ENCODE results near the gene CST9L.

The CST9L gene, protein sequence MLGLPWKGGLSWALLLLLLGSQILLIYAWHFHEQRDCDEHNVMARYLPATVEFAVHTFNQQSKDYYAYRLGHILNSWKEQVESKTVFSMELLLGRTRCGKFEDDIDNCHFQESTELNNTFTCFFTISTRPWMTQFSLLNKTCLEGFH

DNA sequence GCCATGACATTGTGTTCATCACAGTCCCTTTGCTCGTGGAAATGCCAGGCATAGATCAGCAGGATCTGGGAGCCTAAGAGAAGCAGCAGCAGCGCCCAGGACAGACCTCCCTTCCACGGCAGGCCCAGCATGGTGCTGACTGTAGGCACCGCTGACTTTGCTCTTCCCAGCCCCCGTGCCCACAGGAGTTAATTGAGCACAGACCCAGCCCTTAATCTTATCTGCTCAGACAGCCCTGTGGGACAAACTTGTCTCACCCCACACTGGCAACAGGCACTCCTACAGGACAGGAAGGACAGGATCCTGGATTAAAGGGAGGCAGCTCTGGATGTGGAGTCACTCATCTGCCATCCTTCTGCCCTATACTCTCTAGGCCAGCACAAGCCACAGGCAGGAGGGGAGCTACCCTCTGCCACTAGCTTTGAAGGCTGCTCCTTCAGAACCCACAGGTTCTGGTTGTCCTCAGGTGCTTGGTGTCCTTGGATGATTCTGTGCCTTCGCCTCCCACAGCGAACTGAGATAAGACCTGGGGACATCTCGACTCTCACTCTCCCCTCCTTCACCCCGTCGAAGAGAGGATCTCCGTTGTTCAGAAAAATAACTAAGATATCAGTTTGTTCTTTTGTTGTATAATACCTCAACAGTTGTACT is at the start of gene CST9L:
TSS of gene CST9L (minus strand) at position 165 of the 651 bp plus-strand sequence. CDS start at position 131, 34 bp downstream.
- DNase-seq (ENCODE audit: low spot score) = no peak

DNA sequence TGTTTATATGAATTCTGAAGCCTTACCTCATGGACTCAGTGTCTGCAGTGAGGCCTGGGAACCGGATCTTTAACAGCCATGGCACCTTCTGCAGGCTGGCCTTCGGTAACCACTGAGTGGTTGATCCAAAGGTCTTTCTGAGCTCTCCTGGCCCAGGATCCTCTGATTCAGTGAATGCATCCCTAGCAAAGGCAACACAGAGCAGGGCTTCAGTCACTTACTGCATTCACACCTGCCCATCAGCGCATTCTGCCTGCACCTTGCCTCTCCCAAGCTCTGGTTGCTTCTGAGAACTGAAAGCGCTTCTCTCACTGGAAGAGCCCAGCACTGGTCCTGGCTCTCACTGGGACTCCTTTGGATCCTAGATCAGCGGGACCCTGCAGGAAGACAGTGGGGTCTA is 45.9 kb upstream of the CST9L start:
- no peak for DNase-seq (ENCODE audit: low spot score)

DNA sequence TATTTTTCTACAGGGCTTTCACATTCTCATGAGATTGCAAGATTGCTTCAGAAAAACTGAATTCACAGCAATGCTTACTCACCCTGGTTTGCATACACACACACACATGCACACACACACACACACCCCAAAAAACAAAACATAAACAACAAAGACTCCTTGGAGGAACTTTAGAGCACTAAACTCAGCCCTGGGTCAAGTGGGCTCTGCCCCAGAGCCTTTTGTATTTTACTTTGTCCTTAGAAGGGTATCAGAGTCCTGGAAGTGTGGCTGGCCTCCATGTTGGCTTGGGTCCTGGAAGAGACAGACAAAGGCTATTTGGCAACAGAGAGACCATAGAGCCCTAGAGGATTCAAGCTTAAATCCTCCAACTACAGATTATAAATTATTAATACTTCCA is 45.4 kb upstream of the CST9L start:
- peak; percentile 18 for DNase-seq (ENCODE audit: low spot score)

DNA sequence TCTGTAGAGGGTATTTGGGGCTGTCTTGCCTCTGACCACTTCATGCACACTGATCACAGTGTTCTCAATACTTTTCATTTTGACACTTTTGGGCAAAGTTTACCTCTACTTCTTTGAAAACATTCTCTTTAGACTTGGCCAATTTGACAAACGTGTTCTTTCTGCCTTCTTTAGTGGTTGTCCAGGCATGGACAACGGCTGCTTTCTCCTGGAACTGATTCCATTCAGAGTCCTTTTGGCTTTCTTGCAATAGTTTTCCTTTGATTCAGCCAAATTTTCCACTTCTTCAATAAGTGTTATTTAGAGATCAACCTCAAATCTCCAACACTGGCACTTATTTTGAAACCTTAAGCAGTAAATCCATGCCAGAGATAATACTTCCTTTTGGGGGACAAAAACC is 44.1 kb upstream of the CST9L start:
- peak; percentile 61 for DNase-seq (ENCODE audit: low spot score)

DNA sequence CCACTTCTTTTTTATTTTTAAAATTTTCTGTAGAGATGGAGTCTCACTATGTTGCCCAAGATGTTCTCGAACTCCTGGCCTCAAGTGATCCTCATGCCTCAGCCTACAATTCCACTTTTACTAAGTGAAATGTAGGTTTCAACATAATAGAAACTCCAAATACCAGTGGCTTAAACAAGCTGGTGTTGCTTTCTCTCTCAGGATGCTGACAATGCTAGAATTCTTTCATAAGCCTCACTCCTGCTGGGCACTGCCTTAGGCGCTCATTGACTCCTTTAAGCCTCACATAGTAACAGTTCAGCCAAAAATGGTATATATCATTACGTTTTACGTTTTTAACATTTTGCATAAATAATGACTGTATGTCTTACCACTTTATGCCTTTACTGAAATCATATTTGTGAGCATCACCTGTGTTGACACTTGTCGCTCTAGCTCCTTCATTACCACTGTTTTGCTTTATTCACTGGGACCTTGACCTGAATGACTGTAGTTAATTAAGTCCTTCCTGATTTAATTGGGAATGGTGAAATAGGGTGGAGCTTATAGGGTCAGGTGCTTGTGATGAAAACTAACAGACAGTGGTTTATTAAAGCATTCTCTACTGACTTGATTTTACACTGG is 41.3 kb upstream of the CST9L start:
- DNase-seq (ENCODE audit: low spot score) = no peak

DNA sequence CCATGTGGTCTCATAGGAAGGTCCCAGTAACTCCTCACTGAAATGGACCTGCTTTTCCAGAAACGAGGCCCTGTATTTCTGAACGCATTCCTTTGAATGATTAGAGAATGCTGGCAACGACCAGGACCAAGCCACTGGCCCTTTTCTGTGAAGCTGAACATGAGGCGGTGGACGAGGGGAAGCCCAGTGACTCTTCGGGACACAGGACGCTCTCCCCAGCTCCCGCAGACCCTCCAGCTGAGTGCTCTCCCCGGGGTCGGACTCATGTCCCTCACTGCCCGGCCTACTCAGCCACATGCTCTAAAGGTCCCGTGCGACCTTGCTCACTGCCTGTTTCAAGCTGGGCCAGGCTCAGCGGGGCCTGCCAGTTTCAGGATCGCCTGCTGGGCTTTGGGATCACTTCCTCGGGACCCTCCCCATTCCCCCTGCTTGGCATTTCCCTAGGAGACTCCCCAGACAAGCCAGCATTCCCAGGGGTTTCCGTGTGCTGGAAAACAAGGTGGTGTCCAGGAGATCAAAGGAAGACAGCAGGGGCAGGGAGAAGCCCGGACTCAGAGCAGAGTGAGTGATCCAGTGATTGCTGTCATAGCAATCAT is 40.1 kb upstream of the CST9L start:
- DNase-seq (ENCODE audit: low spot score) = no peak

DNA sequence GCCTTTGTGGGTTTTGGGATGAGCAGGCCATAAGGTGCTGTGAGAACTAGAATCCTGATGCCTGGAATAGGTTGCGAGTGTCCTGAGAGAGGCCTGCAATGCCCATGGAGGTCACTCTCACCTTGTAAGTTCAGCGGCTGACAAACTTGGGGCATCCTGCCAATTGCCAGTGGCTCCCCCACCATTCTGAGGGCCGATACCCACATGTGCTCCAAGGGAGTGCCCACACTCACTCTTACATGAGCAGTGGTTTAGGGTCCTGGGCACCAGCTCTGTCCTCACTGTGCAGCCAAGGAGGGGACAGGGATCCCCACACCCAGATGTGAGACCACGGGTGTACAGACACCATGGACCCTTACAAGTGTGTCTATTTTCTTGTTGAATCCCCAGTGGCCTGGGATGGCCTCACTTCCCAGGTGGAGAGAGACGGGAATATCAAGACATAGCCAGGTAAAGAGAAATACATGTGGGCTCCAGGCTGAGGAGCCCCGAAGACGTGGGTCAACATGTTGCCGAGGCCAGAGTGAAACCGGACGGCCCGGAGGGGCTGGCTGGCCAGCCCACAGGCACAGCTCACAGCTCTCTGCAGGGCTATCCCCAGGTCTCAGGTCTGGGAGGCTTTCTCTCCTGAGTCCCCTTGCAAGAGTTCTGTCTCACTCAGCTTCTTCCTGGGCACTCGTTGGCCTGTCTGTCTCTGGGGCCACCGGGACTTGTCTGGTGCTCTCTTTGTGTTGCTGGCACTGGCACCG is 39.4 kb upstream of the CST9L start:
- DNase-seq (ENCODE audit: low spot score) = no peak

DNA sequence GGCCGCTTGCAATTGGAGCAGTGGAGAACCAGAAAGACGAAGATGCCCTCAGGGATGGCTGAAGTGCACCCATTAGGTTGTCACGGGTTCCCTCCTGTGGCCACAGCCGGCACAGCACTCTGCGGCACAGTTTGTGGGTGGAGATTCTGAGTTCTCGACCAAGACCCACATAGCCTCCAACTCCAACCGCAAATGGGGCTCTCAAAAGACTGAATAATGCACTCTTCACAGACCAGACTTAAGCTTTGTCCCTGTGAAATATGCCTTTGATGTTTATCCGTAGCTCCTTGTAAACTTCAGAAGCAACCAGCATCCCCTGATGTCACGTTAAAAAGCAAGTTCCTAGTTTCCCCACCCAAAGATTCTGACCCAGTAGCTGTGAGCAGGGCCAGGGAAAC is 38.4 kb upstream of the CST9L start:
- peak; percentile 86 for DNase-seq (ENCODE audit: low spot score)

DNA sequence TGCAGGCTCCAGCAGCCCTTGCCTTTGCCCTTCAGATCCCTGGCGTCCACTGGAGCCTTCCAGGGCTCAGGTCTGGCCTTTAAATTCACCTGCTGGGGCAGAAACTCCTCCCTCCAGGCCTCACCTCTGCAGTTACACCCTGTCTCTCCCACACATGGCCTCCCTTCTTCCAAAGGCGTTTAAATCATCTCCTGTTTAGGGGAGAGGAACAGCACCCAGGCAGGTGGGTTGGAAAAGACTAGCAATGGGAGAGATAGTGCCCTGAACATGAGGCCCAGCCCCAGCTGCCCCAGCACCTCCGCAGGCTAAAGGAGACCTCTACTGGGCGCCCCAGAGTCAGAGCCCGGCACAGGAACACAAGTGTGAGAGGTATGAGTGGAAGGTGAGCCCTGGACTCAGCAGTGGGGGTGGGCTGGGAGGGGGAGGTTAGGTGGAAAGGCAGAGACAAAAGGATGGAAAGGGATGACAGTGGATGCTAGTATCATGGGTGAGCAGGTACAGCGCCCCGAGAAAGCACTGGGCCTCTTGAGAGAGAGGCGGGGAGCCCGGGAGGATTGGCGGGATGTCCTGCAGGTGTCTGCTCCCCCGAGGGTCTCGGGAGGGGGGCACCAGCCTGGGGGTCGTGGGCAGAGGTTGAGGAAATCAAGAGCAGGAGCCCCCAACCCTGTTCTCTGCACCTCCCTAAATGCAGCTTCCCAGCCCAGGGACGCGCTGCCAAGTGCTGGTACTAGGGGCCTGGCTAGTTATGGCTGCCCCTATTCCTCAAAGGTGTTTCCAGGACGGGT is 37.8 kb upstream of the CST9L start, which contains the start of gene CST9:
TSS of gene CST9 (minus strand) at position 51 of the 785 bp plus-strand sequence. CDS start 53 bp downstream, outside the sequence.
- DNase-seq (ENCODE audit: low spot score) = no peak

DNA sequence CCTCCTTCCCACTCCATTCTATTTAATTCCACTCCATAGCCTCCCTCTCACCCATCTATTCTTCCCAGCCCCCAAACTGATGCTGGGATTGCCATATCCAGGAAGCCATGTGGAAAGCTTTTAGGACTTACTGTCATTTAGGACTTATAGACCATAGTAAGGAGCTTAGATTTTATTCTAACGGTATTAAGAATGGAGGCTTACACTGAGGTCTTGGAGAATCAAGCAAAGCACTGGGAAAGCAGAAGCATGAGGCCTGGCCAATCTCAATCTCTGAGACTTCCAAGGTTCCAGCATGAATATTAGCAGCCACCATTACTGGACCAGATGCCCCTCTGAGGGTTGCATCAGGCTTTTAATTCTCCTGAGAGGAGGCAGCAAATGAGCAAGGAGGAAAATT is 36.0 kb upstream of the CST9L start:
- DNase-seq (ENCODE audit: low spot score) = no peak

DNA sequence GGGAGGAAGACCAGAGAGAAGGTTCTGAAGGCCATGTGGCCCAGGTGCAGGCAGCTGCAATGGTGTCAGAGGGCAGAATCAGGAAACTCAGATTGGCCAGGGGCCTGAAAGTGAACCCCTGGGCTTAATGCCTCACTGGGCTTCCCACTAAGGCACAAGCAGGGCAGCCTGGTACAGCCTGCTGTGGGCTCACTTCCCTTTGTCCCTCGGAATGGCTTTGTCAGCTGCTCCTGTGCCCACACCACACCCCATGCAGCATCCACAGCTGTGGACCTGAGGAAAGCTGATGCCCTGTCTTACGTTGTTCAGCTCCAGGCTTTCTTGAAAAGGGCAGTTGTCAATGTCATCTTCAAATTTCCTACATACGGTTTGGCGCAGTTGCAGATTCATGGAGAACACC is 35.0 kb upstream of the CST9L start:
- DNase-seq (ENCODE audit: low spot score) = no peak

DNA sequence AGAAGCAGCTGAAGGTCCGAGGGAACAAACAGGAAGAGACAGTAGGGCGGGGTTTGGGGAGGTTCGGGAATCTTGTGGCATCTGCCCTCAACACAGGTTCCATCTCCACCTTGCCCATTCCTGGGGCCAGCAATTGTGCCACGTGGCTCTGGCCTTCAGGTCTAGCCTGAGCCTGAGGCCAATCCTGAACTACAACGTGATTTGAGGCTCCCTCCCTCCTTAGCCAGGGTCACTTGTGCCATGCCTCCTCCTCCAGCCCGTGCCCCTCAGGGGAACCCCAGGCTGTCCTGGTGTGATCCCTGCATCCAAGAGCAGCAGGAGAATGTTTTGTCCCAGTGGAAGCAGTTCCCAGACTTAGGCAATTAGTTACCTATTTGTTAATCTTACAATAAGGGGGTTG is 34.4 kb upstream of the CST9L start:
- DNase-seq (ENCODE audit: low spot score) = no peak

DNA sequence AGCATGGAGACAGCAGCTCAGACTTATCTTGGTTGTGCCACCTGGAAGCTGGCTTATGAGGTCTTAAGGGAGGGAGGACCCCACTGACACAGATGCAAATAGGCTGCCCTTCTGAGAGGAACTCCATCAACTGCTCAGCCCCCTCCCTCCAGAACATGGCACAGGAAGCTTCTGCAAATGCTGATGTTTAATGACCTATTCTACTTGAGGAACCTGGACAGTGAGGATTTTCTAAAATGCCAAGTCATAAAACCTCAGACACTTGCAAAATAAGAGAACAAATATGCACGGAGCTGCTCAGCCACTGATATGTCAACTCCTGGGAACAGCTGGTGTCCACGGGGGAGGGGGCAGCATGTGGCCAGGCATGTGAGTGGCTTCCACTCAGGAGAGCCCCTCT is 34.0 kb upstream of the CST9L start:
- DNase-seq (ENCODE audit: low spot score) = no peak

DNA sequence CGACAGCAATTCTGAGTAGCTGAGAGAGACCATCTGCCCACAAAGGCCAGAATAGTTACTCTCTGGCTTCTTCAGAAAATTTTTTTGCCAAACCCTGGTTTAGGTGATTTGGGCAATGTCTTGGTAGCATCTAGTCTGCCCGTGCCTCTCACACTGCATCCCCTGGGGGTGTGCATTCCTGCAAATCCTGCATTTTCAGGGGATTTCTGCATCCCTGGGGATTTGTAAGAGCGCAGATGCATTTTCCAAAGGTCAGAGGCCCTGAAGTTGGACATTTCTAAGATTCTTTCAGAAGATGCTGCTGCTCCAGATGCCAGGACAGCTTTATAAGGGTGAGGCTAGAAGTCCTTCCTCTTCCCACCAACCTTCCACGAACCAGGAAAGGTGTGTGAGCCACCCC is 33.4 kb upstream of the CST9L start:
- DNase-seq (ENCODE audit: low spot score) = no peak

DNA sequence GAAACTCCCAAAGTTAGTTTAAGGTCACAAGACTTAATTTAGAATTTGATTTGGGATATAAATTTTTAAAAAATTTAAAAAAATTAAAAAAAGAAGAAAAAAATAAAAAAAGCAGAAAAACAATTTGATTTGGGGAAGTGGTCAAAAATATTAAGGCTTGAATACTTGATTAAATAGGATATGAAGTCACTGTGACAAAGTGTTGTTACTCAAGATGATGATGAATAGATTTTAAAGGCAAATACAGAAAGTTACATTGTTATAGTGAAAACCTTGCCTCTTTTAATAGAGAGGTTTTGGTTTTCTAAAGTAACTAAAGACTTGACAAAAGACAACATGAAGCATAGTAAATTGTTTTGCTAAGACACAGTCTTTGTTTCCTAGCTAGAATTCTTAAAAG is 30.2 kb upstream of the CST9L start:
- no peak for DNase-seq (ENCODE audit: low spot score)

DNA sequence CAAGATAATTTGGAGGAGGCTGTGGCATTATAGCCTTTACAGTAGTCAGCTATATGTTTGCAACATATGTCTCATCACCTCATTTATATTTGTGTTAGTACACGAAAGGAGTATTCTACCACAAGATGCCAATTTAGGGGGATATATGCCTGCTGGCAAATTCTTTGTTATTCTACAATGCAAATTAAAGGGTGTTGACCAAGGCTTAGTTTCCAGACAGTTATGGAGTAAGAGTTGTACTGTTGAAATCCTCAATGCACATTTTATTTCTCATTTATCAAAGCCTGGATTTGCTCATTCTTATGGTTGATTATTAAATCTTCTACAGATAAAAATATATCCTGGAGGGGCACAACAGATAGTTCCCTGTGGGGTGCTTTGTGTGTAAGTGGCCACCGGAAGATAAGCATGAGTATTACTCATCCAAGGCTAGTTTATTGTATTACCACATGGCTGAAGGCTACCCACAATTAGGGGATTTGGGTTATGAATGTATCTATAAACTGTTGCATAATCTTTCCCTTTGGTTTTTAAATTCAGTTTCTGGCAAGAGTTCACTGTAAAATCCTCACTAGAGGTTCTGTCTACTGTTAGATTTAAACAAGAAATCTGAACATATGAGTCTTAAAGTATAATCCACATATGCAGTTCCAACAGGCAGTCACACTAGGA is 28.4 kb upstream of the CST9L start:
- DNase-seq (ENCODE audit: low spot score) = no peak

DNA sequence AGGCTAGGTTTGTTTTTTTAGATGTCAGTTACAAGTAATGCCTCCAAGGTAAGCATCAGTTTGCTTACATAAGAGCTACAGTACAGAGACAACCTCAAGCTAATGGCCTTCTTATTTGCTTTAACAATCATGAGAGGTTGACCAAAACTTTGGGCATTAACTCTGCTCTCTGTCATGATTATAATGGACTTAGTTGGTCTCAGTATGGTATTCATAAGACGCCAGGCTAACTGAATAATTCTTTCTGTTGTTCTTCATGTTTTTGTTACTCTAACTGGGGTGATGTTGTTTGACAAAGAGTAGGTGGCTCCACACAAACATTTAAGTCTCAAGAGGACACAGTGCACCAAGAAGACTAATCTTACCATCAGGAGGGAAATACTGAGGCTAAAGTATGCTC is 27.7 kb upstream of the CST9L start:
- no peak for DNase-seq (ENCODE audit: low spot score)

DNA sequence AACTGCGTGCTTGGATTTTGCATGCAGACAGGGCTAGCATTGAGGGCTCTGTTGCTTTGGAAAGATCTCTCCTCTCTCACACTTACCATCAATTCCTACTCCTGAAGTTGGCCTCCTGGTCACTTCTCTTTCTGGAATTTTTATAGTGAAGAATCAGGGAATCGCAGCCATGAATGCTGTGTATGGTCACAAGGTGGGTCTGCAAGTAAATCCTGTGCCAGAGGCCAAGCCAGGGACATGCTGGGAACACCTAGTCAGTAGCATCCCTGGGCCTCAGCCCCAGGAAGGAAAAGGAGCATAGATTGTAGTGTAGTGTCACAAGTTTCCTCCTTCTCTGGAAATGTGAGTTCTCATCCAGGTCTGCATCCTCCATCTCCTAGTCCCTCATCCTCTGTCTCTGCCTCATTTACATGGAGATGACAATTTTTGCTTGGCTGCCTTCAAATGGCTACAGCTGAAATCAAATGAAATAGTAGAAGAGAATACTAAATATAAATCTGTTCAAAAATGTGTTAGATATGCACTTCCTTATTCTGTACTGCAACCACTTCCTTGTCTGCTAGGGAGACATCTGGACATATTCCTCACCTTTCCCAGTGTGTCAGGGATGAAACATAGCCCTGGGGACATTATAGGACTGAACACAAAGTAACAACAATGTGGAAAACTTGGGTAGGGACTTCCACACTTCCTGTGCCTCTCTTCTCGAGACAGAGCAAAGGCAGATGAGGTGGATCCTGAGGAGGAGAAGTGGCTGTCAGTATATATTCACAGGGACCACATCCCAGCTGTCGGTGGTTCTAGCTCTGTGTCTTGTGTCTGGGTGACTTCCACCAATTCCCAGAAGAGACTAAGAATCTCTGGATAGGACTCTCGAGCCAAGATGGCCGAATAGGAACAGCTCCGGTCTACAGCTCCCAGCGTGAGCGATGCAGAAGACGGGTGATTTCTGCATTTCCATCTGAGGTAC is 20.4 kb upstream of the CST9L start:
- no peak for DNase-seq (ENCODE audit: low spot score)

DNA sequence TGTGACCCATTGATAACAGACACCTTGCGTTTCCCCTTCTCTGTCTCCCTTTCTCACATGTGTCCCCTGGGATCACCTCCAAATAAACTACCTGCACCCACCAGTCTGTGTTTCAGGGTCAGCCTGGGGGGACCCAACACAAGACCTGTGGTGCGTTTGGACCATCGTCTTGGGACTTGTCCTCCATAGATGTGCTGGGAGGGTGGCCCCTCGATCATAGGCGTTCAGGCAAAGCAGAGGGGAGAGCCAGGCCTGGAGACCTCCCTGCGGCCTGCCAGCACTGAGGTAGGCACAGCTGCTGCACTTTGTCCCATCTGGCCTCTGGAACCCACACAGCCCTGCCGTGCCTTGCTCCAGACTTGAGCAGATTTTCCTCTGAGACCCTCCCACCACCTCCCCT is 19.3 kb upstream of the CST9L start:
- no peak for DNase-seq (ENCODE audit: low spot score)
